Amniotic epithelial cell (primary cell): ENCODE results near the gene EIF1.
"Not testable (repeated sequence)": the region's sequence is repeated elsewhere in the genome, so short reads cannot be mapped to it uniquely, and the experiment has no call there.

Experiments used
- DNase-seq: peaks from one replicate; pipeline ENCODE4 v3.0.0-alpha.2; 2010; ENCODE audit warnings: low read depth

The EIF1 gene

GRCh38 chr17:41678907-41679739, 9.6 kb upstream of the EIF1 start:
- DNase-seq: peak; percentile 83

DNA sequence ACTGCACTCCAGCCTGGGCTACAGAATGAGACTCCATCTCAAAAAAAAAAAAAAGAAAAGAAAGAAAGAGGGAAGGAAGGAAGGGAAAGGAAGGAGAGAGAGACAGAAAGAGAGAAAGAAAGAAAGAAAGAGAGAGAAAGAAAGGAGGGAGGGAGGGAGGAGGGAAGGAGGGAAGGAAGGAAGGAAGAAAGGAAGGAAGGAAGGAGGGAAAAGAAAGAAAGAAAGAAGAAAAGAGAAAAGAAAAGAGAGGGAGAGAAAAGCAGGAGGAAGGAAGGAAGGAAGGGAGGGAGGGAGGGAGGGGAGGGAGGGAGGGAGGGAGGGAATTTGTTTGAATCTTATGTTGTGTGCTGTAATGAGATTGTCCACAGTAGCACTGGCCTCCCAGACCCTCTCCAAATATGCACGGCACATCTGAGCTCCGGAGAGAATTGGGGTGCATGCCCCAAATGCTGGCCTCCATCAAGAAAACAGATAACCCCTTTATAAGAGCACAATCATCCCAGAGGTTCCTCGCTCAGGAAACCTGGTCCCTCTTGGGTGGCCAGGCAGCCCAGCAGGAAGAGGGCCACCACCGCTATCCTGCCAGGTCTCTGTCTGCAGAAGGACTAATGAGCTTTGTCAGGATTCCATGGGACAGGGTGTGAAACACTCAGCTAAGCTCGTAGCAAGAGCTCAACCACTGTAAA, 8.8 kb upstream of the EIF1 start:
- DNase-seq: no peak

DNA sequence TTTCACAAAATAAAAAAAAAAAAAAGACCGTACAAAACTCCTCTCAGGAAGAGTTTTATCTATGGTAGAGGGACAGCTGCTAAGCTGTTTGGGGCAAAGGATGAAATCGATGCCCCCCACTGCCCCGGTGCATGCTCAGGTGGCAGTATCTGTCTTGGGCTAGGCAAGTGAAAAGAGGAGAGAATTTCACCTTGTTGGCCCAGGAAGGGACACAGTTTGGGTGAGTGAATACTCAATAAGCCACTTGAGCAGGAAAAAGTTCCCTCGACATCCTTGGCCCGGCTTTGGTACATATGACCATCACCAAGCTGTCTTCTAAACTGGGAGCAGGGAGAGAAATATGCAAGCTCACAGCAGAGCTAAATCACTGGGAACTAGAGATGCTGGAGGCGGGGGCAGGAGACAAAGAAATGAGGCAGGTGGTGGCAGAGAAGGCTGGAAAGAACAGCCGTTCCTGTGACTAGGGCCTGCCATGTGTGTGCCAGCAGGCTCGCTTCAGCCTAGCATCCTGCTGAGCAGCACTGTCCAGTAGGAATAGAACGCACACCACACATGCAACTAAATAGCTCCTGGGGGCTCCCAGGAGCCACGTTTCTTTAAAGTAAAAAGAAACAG, 8.2 kb upstream of the EIF1 start:
- DNase-seq: no peak

DNA sequence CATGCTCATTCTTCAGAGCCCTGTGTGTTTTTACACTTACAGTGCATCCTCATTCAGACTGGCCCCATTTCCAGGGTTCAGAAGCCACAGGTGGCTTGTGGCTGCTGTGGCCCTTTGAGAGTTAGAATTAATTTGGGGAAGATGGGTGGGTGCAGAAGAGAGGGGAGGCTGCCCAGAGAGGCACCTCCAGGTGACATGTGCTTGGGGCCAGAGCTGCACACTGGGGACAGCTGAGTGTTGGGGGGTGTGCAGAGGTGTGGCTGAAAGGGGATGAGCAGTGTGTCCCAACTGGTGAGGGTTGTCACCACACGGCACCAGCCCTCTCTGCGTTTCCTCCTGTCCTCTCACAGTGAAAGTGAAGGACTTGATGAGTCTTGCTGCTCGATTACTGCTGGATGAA, 6.9 kb upstream of the EIF1 start:
- no peak for DNase-seq

DNA sequence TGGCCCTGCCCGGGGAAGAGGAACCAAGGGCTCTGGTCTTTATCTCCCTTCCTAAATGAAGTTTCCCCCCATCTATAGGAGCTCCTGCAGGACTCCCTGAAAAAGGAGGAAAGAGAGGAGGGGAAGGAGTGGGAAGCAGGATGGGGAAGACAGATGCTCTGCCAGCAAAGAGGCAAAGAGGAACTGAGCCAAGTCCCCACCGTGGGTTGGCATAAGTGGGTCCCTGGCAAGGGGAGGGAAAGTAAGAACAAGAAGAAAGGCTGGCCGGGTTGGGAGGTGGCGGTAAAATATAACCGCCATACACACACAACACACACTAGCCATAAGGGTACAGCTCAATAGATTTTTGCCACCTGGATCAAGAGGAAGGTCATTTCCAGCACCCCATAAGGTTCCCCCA, 6.1 kb upstream of the EIF1 start:
- DNase-seq: no peak

DNA sequence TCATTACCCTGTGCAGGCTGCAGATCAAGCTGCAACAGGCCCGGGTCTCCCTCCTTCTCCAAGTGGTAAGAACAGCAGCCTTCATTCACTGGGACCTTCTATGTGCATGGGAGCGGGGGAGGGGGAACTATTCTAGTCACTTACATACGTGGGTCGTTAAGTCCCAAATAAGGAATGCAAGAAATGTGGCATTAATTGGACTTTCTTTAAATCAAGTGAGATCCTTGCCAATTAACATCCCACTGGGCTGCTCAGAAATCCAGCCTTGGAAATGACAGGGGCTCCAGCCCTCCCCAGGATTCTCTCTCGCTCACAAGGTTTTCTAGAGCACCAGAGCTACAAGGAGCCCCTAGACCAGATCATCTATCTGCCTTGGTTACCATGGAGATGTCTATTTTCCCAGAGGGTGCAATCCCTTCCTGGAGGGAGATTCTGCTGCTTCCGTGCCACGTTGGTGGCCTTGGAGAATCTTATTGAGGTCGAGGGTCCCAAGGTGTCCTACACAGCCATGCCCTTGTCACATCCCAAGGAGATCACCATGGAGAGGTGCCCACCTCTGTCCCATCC, 5.2 kb upstream of the EIF1 start:
- no peak for DNase-seq

- no peak for DNase-seq
Measured at GRCh38 chr17:41684035-41684434, 4.7 kb upstream of the EIF1 start.

DNA sequence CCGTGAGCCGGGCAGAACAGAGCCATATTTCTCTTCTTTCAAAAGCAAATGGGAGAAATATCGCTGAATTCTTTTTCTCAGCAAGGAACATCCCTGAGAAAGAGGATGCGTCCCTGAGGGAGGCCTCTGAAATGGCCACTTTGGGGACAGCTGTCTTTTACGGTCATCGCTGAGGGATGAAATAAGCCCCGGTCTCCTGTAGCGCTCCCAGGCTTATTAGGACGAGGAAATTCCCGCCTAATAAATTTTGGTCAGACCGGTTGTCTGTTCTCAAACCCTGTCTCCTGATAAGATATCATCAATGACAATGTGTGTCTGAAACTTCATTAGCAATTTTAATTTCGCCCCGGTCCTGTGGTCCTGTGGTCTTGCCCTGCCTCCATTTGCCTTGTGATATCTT, 2.9 kb upstream of the EIF1 start:
- DNase-seq: not testable (repeated sequence)

DNA sequence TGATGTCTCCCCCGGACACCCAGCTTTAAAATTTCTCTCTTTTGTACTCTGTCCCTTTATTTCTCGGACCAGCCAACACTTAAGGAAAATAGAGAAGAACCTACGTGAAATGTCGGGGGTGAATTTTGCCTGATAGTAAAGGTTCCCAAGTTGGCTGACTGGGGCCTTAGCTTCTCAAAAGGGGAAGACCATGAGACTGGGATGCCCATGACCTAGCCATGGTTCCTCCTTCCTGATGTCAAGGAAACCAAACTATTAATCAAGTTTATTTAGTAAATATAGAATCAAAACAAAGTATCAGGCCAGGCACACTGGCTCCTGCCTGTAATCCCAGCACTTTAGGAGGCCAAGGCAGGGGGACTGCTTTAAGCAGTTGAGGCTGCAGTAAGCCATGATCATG, 2.4 kb upstream of the EIF1 start:
- DNase-seq: no peak

DNA sequence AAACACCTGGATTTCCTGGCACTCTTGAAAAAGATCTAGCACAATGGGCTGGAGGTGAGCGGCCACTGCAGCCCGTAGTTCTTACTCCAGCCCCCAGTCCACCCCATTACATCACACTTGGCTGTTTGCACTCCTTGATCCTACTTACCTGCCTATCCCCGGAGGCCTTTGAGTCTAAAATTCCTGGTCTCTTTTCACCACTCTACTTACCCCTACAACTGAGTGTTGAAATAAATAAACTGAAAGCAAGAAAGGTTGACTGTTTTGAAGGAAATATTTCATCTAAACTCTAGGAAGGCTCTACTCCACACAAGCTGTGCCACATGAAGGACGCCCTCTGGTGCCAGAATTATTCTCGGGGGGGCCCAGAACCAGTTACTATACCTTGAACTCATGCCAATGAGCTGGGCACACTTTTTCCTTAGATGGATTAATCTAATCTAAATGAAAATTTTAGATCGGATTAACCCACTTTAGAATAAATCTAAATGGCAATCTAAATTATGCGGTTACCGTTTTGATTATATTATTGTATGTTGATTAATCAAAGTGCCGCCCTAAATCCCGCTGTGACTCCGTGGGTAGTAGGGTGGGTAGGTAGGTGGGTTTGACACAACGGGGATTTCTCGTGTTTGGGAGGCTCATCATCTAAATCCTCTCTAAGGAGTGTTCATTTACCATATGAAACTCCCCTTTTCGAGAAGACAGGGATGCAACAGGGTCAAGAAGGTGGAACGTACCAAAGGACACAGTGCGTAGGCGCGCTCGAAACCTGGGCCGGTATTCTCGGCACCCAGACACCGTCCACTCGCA, 651 bp upstream of the EIF1 start:
- DNase-seq: peak; percentile 21

DNA sequence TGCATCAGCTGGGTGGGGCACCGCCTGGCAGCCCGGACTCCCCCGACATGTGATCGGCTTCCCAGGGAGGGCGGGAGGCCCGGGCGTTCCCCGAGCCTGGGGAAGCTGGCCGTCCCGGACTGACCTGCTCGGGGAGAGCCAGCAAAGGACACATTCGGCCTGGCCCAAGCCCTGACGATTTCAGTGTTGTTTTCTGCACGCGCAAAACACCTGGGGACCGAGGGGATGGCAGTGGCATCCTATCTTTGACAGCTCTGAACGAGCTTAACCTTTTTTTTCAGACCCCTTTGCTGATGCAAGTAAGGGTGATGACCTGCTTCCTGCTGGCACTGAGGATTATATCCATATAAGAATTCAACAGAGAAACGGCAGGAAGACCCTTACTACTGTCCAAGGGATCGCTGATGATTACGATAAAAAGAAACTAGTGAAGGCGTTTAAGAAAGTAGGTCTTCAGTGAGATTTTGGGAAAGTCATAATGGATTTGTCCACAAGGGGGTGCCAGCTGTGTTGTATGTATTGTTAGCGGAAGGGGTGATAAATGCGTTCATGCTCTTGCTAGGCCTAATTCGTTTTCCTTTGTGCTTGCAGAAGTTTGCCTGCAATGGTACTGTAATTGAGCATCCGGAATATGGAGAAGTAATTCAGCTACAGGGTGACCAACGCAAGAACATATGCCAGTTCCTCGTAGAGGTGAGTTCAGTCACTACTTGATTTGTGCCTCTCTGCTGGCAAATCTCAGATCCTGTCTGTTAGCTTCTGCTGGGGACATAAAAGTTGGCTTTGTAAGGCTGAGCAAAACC, 1.0 kb downstream of the EIF1 start:
- DNase-seq: peak; percentile 65

DNA sequence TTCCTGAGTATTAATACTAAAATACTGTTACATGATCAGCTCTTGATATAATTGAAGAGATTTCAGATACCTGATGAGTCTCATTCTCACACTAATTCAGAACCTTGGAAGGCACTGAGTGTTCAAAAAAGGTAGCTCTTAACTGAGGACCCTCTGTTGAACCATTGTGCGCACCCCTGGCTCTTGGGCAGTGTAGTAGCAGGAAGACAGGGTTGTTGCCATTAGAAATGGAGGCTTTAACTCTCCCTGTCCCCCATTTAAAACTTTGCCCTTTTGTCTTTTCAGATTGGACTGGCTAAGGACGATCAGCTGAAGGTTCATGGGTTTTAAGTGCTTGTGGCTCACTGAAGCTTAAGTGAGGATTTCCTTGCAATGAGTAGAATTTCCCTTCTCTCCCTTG, 1.8 kb downstream of the EIF1 start:
- DNase-seq: no peak

DNA sequence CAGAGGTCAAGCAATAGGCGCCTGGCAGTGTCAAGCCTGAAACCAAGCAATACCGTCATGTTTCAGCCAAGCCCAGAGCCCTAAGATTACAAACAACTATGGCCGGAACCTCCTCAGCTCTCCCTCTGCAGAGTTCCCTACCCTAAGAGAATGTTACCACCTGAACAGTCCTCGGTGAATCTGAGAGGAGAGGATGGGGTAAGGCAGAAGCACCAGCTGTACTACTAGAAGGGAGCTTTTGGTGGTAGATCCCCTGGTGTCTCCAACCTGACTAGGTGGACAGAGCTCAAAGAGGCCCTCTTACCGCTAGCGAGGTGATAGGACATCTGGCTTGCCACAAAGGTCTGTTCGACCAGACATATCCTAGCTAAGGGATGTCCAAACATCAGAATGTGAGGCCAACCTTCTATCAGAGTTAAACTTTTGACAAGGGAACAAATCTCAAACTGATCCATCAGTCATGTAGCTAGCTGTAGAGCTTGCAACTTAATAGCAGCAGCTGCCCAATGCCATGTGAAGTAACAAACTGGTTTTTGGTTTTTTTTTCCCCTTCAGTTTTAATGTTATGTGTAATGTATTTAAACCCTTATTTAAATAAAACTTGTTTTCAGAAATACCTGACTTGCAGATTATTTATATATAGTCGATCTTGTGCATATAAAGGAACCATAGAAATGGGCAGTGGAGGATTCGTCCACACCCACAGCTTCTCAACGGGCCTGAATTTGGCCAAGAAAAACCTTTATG, 2.5 kb downstream of the EIF1 start:
- DNase-seq: no peak

DNA sequence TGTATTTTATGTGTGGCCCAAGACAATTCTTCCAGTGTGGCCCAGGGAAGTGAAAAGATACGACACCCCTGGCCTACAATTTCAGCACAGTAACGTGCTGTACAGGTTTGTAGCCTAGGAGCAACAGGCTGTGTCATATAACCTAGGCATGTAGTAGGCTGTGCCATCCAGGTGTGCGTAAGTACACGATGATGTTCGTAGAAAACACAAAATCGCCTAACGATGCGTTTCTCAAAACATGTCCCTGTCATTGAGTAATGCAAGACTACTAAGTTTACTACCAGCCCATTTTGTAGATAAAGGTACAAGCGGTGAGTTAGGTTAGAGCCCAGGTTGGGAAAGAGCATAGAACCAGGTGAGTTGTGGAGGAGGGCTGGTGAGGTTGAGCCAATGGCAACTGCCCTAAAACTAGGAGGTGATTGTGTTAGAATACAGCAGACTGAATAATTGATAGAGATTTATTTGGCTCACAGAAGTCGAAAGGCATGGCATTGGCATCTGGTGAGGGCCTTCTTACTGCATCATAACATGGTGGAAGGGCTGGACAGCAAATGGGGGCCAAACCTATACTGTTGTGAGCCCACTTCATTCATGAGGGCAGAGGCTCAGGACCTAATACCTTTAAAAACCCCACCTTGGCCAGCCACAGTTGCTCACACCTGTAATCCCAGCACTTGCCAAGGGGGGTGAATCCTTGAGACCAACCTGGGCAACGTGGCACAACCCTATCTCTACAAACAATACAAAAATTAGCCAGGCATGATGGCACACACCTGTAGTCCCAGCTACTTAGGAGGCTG, 4.2 kb downstream of the EIF1 start:
- DNase-seq: no peak

GRCh38 chr17:41695134-41695661, 6.5 kb downstream of the EIF1 start:
- no peak for DNase-seq

DNA sequence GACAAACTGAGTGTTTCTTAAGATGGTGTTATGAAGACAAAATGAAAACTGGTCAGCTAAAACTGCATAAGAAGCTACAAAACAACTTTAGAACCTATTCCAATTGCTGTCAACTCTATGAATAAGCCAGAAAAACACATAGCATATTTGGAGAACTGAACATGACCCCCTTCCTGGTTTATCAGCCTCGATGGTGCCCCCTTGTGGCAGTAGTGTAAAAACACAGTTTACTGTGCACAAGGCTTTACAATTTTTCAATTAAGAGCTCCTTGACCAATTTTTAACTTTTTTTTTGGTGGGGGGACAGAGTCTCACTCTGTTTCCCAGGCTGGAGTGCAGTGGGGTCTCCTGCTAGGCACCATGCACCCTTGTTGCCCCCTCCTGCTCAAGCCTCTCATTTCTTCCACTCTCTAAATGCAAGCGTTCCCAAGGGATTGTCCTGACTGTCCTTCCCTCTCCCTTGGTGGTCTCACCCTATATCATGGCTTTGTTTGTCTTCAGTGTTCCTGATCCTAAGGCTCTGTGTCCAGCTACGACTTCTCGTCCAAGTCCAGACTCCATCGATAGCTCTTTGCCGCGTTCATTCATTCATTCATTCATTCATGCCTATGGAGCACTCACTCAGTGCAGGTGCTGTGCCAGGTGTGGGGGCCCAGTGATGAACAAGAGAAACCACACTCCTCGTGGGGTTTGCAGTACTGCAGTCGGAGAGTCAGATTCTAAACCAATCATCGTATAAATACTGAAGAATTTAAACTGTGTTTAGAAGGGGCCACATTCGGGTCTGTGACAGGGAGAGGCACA, 7.5 kb downstream of the EIF1 start:
- DNase-seq: peak; percentile 73

DNA sequence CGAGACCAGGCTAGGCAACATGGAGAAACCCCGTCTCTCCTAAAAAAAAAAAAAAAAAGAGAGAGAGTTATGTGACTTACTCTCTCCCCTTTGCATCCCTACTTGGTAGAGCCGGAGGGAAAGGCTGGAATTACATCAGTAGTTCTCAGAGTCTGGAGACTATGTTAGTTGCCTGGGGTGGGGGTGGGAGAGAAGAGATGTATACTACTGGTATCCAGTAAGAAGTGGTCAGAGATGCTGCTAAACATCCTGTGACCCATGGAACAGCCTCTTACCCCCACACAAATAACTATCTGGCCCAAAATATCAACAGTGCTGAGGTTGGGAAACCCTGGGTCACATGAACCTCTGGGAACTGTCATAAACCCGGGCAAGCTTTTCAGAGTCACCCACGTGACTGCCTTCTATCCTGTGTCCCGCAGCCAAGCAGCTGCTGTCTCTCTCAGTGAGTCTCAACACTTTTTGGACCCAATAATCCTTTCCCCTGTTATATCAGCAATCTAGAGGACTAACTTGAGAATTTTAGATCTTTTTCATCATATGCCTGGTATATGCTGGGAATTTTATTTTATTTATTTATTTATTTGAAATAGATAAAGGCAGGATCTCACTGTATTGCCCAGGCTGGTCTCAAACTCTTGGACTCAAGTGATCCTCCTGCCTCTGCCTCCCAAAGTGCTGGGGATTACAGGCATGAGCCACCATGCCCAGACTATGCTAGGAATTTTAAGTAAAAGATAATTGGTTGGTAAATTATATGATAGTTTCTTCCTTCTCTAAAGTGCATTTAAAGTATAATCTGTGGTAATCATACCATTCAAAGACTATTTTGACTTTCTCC, 8.7 kb downstream of the EIF1 start:
- peak; percentile 84 for DNase-seq

GRCh38 chr17:41700843-41701242, 12.2 kb downstream of the EIF1 start:
- DNase-seq: not testable (repeated sequence)
